IMR-90 (cell line): ENCODE results near the gene BAD. TPM values are rescaled to one million over a fixed set of nuclear protein-coding genes. Genes with fewer than 3 reads are reported as not detected.
A peak's percentile ranks its signal among the peaks of the same experiment; 100 is the strongest.

Source experiments
- ATAC-seq: fragments of 200-7000 bp; cut with Tn5 transposase; 2 replicates; pipeline ENCODE4 v1.9.1; 2020; ENCODE audit warnings: low read depth, mild to moderate bottlenecking, moderate library complexity
- BruUV-seq: library from RNA; stranded (reverse); fragments of 400-500 nt; replicated peaks from 2 replicates; lab custom pipeline; 2021; lab: Mats Ljungman, UMichigan
- CTCF ChIA-PET: fragments of 300-600 bp; formaldehyde crosslinking; extraction: SDS; loops from one replicate; lab custom pipeline; 2021; ENCODE audit warnings: antibody characterized with exemption; lab: Yijun Ruan, JAX
- POLR2A ChIA-PET: fragments of 300-600 bp; sonication (Branson Sonifier 250); formaldehyde crosslinking; loops from one replicate; lab custom pipeline; 2022; ENCODE audit warnings: antibody characterized with exemption; ENCODE audit not compliant: unreplicated experiment; lab: Charles Lee
- DNase-seq: peaks from one replicate; pipeline ENCODE4 v3.0.0; 2013
- H2AFZ ChIP-seq: replicated peaks from 2 replicates; pipeline ENCODE3; 2013; ENCODE audit warnings: low read length, mild to moderate bottlenecking; ENCODE audit not compliant: poor library complexity
- H2AK5ac ChIP-seq: 2 replicates; pipeline ENCODE4 v1.6.1; 2013; ENCODE audit warnings: low read depth, low read length, inconsistent platforms
- H2AK9ac ChIP-seq: replicated peaks from 2 replicates; pipeline ENCODE3; 2013; ENCODE audit warnings: mild to moderate bottlenecking, low read depth, low read length, moderate library complexity; ENCODE audit not compliant: poor library complexity
- H2BK120ac ChIP-seq: 2 replicates; pipeline ENCODE4 v1.6.1; 2013; ENCODE audit warnings: low read depth, low read length, inconsistent platforms
- H2BK15ac ChIP-seq: 3 replicates; pipeline ENCODE4 v1.6.1; 2013; ENCODE audit warnings: low read depth, low read length, inconsistent platforms
- H2BK20ac ChIP-seq: 2 replicates; pipeline ENCODE4 v1.6.1; 2013; ENCODE audit warnings: low read depth, mild to moderate bottlenecking, inconsistent platforms, low read length, moderate library complexity
- H2BK5ac ChIP-seq: 2 replicates; pipeline ENCODE4 v1.6.1; 2013; ENCODE audit warnings: mild to moderate bottlenecking, low read depth, low read length, inconsistent platforms; ENCODE audit not compliant: poor library complexity, severe bottlenecking
- H3K14ac ChIP-seq: replicated peaks from 2 replicates; pipeline ENCODE4 v1.6.1; 2013; ENCODE audit warnings: low read depth, low read length, inconsistent platforms
- H3K18ac ChIP-seq: 2 replicates; pipeline ENCODE4 v1.6.1; 2013; ENCODE audit warnings: low read depth, low read length, control low read depth
- H3K23ac ChIP-seq: 2 replicates; pipeline ENCODE4 v1.6.1; 2013; ENCODE audit warnings: low read depth, low read length, inconsistent platforms
- H3K27ac ChIP-seq: 2 replicates; pipeline ENCODE4 v1.5.1; 2013; ENCODE audit warnings: mild to moderate bottlenecking, control low read depth, low read length; ENCODE audit not compliant: insufficient read depth
- H3K27me3 ChIP-seq: 2 replicates; pipeline ENCODE4 v1.6.1; 2013; ENCODE audit warnings: low read length; ENCODE audit not compliant: control insufficient read depth, insufficient read depth
- H3K36me3 ChIP-seq: 2 replicates; pipeline ENCODE4 v1.6.1; 2013; ENCODE audit warnings: low read length, mixed read lengths; ENCODE audit not compliant: control insufficient read depth, insufficient read depth
- H3K4ac ChIP-seq: 2 replicates; pipeline ENCODE4 v1.6.1; 2013; ENCODE audit warnings: low read depth, low read length, inconsistent platforms
- H3K4me1 ChIP-seq: 2 replicates; pipeline ENCODE4 v1.6.1; 2013; ENCODE audit warnings: low read length, mixed read lengths; ENCODE audit not compliant: control insufficient read depth, insufficient read depth
- H3K4me2 ChIP-seq: 2 replicates; pipeline ENCODE4 v1.6.1; 2013; ENCODE audit warnings: low read depth, mild to moderate bottlenecking, control low read depth, low read length, moderate library complexity
- H3K4me3 ChIP-seq: 2 replicates; pipeline ENCODE4 v1.5.1; 2013; ENCODE audit warnings: low read depth, mild to moderate bottlenecking, control low read depth, low read length, moderate library complexity; ENCODE audit not compliant: insufficient read depth
- H3K56ac ChIP-seq: 2 replicates; pipeline ENCODE4 v1.6.1; 2013; ENCODE audit warnings: low read length, inconsistent platforms; ENCODE audit not compliant: insufficient read depth; ENCODE audit errors: extremely low read depth
- H3K79me1 ChIP-seq, 2 experiments: 2 replicates each; pipeline ENCODE4 v1.6.1; 2013; ENCODE audit warnings: low read length in 2 of 2, inconsistent platforms in 1 of 2, low read depth in 1 of 2
- H3K9ac ChIP-seq: 2 replicates; pipeline ENCODE4 v1.6.1; 2013; ENCODE audit warnings: low read depth, low read length, control low read depth
- H3K9me1 ChIP-seq: 2 replicates; pipeline ENCODE4 v1.6.1; 2013; ENCODE audit warnings: low read length, inconsistent platforms; ENCODE audit not compliant: insufficient read depth
- H3K9me3 ChIP-seq: 2 replicates; pipeline ENCODE4 v1.6.1; 2013; ENCODE audit warnings: low read length; ENCODE audit not compliant: control insufficient read depth, insufficient read depth
- H4K20me1 ChIP-seq: 2 replicates; pipeline ENCODE4 v1.6.1; 2013; ENCODE audit warnings: low read length, inconsistent platforms; ENCODE audit not compliant: insufficient read depth
- H4K5ac ChIP-seq: 2 replicates; pipeline ENCODE4 v1.6.1; 2013; ENCODE audit warnings: mild to moderate bottlenecking, low read depth, low read length, control low read depth
- H4K8ac ChIP-seq, 2 experiments: 2 replicates each; pipeline ENCODE4 v1.6.1; 2013; ENCODE audit warnings: low read depth in 2 of 2, low read length in 2 of 2, control low read depth in 1 of 2, inconsistent platforms in 1 of 2
- H4K91ac ChIP-seq: 2 replicates; pipeline ENCODE4 v1.6.1; 2013; ENCODE audit warnings: low read depth, low read length, inconsistent platforms; ENCODE audit not compliant: insufficient read depth
- FOS ChIP-seq: fragments of 150-350 bp; IDR thresholded peaks from 2 replicates; pipeline ENCODE4 v1.6.1; 2016; ENCODE audit warnings: low read depth, low read length
- RAD21 ChIP-seq: IDR thresholded peaks from 2 replicates; pipeline ENCODE4 v1.6.1; 2012; ENCODE audit warnings: low read length, improper control_type of control experiment
- WGBS, 2 experiments: methylation state at CpG; one replicate each; pipeline versions ENCODE4 v1.1.5 to v1.1.7; 2013; ENCODE audit warnings: missing lambda C conversion rate in 2 of 2; ENCODE audit not compliant: insufficient read length in 1 of 2; ENCODE audit errors: extremely low coverage in 2 of 2; 5-methylcytosine and 5-hydroxymethylcytosine counted together
- dilution Hi-C: fragments of 300-500 bp; cut with HindIII; formaldehyde crosslinking; loops from one replicate; pipeline ENCODE4 v1.14.3; 2018; ENCODE audit warnings: low sequenced_read_pairs; ENCODE audit not compliant: unreplicated experiment
- in situ Hi-C: fragments of 300-500 bp; cut with MboI; formaldehyde crosslinking; loops from 3 replicates; pipeline ENCODE4 v1.14.3; 2019; ENCODE audit warnings: low sequenced_read_pairs, inconsistent platforms, mixed read lengths
- intact Hi-C: fragments of 100-400 bp; cut with micrococcal nuclease; formaldehyde crosslinking; loops from 2 replicates; pipeline ENCODE4 v1.10.0; 2022
- polyA plus RNA-seq, 3 experiments: library from polyadenylated mRNA; depleted of rRNA; stranded (reverse); fragments of >200 nt; gene quantifications; 2 replicates each; pipeline ENCODE4 v1.2.3, GENCODE V29; 2012; ENCODE audit warnings: low replicate concordance in 1 of 3
- total RNA-seq: library from RNA; depleted of rRNA; stranded (reverse); fragments of >200 nt; gene quantifications from 2 replicates; pipeline ENCODE4 v1.2.3, GENCODE V29; 2012
- TF ChIP-seq, protein P1 (sequence below): conservative IDR thresholded peaks from 2 replicates; pipeline ENCODE4 v1.5.1; 2012; ENCODE audit warnings: mild to moderate bottlenecking, low read depth, low read length, improper control_type of control experiment

Gene BAD
- total and polyA plus RNA-seq, 2 of the 4 experiments (the other 2 are of a cell fraction), result 30.3 to 68.0 TPM

DNA sequence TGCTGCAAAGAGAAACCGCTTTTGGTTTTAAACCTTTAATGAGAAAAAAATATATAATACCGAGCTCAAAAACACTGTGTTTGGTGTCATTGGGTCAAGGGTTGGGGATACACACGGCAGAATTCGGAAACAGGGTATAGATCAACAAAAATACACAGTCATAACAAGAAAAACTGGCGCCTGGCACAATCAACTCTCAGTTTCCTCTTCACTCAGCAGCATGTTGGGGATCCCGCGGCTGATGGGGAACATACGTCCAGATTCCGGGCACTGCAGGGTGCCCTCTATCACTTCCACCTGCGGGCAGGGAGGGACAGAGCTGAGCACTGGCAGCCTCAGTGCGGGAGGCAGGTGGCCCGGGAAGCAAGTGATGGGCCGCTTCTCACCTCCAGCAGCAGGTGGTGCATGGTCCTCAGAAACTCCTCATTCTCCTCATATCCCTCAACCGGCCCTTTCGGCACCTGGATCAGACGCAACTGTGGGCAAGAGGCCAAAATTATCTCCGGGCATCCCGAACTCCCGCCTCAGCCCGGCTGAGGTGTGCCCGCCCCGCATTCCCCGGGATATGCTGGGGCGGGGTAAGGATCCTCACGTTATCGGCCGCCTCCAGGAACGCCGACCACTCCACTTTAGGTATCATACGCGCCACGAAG, 32.3 kb upstream of the BAD start:
- peak overlapping the region; percentile 67 for H3K4me3 ChIP-seq
- H3K4me1 ChIP-seq, result peaks cover 6% of the 10 kb centered on the region
- dilution Hi-C loops (no loop called here), intact Hi-C loops (no loop called here), in situ Hi-C loops (no loop called here)
- TSS peak; percentile 100 for BruUV-seq
- peak overlapping the region; percentile 48 for H4K91ac ChIP-seq
- no peak overlapping the region for H2BK120ac ChIP-seq
- H3K79me1 ChIP-seq, result peaks cover 7 to 41% of the 10 kb centered on the region in 2 experiments
- peak overlapping the region; percentile 98 for H2AK9ac ChIP-seq
- TF ChIP-seq, protein P1, sequence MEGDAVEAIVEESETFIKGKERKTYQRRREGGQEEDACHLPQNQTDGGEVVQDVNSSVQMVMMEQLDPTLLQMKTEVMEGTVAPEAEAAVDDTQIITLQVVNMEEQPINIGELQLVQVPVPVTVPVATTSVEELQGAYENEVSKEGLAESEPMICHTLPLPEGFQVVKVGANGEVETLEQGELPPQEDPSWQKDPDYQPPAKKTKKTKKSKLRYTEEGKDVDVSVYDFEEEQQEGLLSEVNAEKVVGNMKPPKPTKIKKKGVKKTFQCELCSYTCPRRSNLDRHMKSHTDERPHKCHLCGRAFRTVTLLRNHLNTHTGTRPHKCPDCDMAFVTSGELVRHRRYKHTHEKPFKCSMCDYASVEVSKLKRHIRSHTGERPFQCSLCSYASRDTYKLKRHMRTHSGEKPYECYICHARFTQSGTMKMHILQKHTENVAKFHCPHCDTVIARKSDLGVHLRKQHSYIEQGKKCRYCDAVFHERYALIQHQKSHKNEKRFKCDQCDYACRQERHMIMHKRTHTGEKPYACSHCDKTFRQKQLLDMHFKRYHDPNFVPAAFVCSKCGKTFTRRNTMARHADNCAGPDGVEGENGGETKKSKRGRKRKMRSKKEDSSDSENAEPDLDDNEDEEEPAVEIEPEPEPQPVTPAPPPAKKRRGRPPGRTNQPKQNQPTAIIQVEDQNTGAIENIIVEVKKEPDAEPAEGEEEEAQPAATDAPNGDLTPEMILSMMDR, result 0 out of 2 replicates have a peak, but pooled peaks have one; percentile 15
- TF ChIP-seq RAD21 (0 out of 2 replicates have a peak, but pooled peaks have one; percentile 9), FOS (no peak)
- peak overlapping the region; percentile 95 for H3K4me2 ChIP-seq
- no peaks in the 10 kb centered on the region for H3K9me3 ChIP-seq
- peak overlapping the region; percentile 82 to 91; a peak in 3 of 4 replicates for H4K8ac ChIP-seq
- H3K9me1 ChIP-seq, result peaks cover 11% of the 10 kb centered on the region
- H3K9ac ChIP-seq, result peak overlapping the region; percentile 76
- peak overlapping the region; percentile 19 for H4K5ac ChIP-seq
- H3K4ac ChIP-seq, result peak overlapping the region; percentile 80
- H3K18ac ChIP-seq, result no peak overlapping the region
- H3K27ac ChIP-seq, result peak overlapping the region; percentile 70
- H2BK15ac ChIP-seq, result no peak overlapping the region
- peaks cover 22% of the 10 kb centered on the region for H3K36me3 ChIP-seq
- H3K56ac ChIP-seq, result peak overlapping the region; percentile 41; the same call in 1 of the 2 replicates
- peak overlapping the region; percentile 76 for H2AK5ac ChIP-seq
- H3K23ac ChIP-seq, result peak overlapping the region; percentile 37; the same call in 1 of the 2 replicates
- no peak overlapping the region for H2BK20ac ChIP-seq
- POLR2A ChIA-PET, result interaction anchor here (1.0 kb wide), 1 partner anchor 15 kb away, joined by 3 read pairs; no protein-coding TSS in a partner anchor
- no peak for DNase-seq
- peak overlapping the region; percentile 41 for H2BK5ac ChIP-seq
- peak overlapping the region; percentile 85 for H2AFZ ChIP-seq
- H4K20me1 ChIP-seq, result no peaks in the 10 kb centered on the region; the same call in 1 of the 2 replicates
- no peaks in the 10 kb centered on the region for H3K27me3 ChIP-seq
- WGBS, 2 experiments, result 0% methylated on average over 16 of the region's 32 CpGs; no CpG with 5 or more reads in 1 of the 2 experiments
- no peak; the same call in 1 of the 2 replicates for ATAC-seq
- CTCF ChIA-PET, result interaction anchor here (0.7 to 2.3 kb wide), 4 partner anchors 15 to 72 kb away, joined by 3 to 27 read pairs (median 10); no protein-coding TSS in a partner anchor
- peak overlapping the region; percentile 60; the same call in 1 of the 2 replicates for H3K14ac ChIP-seq
